Measurements from ENCODE around the gene CD8A. TPM values are rescaled to one million over a fixed set of nuclear protein-coding genes. Genes with fewer than 3 reads are reported as not detected.
A peak's percentile ranks its signal among the peaks of the same experiment; 100 is the strongest.

Gene CD8A
- total and polyA plus RNA-seq, 2 of the 8 experiments (the other 6 are each of a cell fraction or from before 2014, with no cell fraction given), result 0.14 to 0.39 TPM

DNA sequence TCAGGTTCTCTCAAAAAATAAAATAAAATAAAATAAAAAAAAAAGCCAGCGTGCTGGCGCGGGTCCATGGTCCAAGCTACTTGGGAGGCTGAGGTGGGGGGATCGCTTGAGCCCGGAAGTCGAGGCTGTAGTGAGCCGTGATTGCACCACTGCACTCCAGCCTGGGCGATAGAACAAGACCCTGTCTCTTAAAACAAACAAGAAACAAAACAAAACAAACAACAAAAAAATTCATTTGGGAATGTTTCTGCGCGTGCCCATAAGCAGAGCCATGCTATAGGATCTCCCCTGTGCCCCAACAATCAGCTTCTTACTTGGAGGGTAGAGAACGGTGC is 16.4 kb upstream of the CD8A start:
- H3K14ac ChIP-seq (ENCODE audit: insufficient read length), result no peak overlapping the region
- peak overlapping the region; percentile 19 to 68 (median 46); a peak in 6 of 8 replicates for H3K4me3 ChIP-seq (ENCODE audit: extremely low read depth in 1 of 4, insufficient read depth in 2 of 4, low read depth in 3 of 4, low read length in 4 of 4)
- CTCF ChIA-PET (ENCODE audit: partially characterized antibody), result interaction anchor here (1.0 to 1.8 kb wide), 9 partner anchors 10 to 42 kb away, joined by 3 to 7 read pairs (median 4); no protein-coding TSS in a partner anchor
- H4K20me1 ChIP-seq (replicated peaks in 1 of 2; ENCODE audit: control insufficient read depth in 1 of 2, insufficient read depth in 2 of 2, low read length in 2 of 2), result no peaks in the 10 kb centered on the region
- TF ChIP-seq, protein P1, sequence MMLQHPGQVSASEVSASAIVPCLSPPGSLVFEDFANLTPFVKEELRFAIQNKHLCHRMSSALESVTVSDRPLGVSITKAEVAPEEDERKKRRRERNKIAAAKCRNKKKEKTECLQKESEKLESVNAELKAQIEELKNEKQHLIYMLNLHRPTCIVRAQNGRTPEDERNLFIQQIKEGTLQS (IDR thresholded peaks at IDR 0.05; ENCODE audit: insufficient read depth, low read depth, low read length), result no peak
- TF ChIP-seq NRF1 (IDR thresholded peaks at IDR 0.05; ENCODE audit: low read depth, low read length) (no peak), POU5F1 (IDR thresholded peaks at IDR 0.05; ENCODE audit: low read depth, low read length) (no peak), EGR1 (IDR thresholded peaks at IDR 0.05; ENCODE audit: borderline replicate concordance, low read depth, low read length) (no peak), BACH1 (IDR thresholded peaks at IDR 0.05; ENCODE audit: low read length) (no peak), YY1 (IDR thresholded peaks at IDR 0.05; ENCODE audit: low read depth, low read length) (no peak), SP1 (IDR thresholded peaks at IDR 0.05; ENCODE audit: low read depth, low read length) (no peak), BRCA1 (IDR thresholded peaks at IDR 0.05; ENCODE audit: low read depth, low read length) (no peak), TEAD4 (IDR thresholded peaks at IDR 0.05; ENCODE audit: low read depth, low read length) (no peak), RFX5 (IDR thresholded peaks at IDR 0.05; ENCODE audit: borderline replicate concordance, low read depth, low read length) (no peak), SUZ12 (IDR thresholded peaks at IDR 0.05; ENCODE audit: low read length) (no peak), NANOG (IDR thresholded peaks at IDR 0.05; ENCODE audit: insufficient read depth, low read depth, low read length, poor library complexity, severe bottlenecking) (no peak), KDM5A (IDR thresholded peaks at IDR 0.05; ENCODE audit: low read length) (no peak)
- no peak overlapping the region for H4K8ac ChIP-seq (ENCODE audit: extremely low read depth, insufficient read depth, low read length)
- H3K4me2 ChIP-seq (ENCODE audit: insufficient read depth in 1 of 2, low read depth in 2 of 2, low read length in 2 of 2), result peak overlapping the region; percentile 78 to 96
- H3K36me3 ChIP-seq (ENCODE audit: control insufficient read depth in 2 of 4, insufficient read depth in 4 of 4, low read length in 3 of 4), result no peaks in the 10 kb centered on the region
- no peak overlapping the region for H2BK5ac ChIP-seq (ENCODE audit: low read depth, low read length)
- H3K9me3 ChIP-seq (ENCODE audit: insufficient read depth in 2 of 2, low read depth in 1 of 2, low read length in 1 of 2), result no peaks in the 10 kb centered on the region
- no peak overlapping the region for H2AK5ac ChIP-seq (ENCODE audit: low read depth, low read length)
- H3K27me3 ChIP-seq (replicated peaks in 1 of 4; ENCODE audit: control insufficient read depth in 3 of 4, extremely low read depth in 1 of 4, insufficient read depth in 3 of 4, low read length in 3 of 4), result peaks cover 0 to 20% (median 12%) of the 10 kb centered on the region in 4 experiments; a peak in 5 of 7 replicates
- no peak overlapping the region for H2BK20ac ChIP-seq (ENCODE audit: low read length)
- H4K5ac ChIP-seq (ENCODE audit: insufficient read length, low read depth, low read length), result no peak overlapping the region
- 0 out of 2 replicates have a peak overlapping the region, but pooled peaks have one; percentile 46 for H2BK12ac ChIP-seq (ENCODE audit: low read depth, low read length)
- H3K23ac ChIP-seq (ENCODE audit: insufficient read length), result no peak overlapping the region
- H2BK15ac ChIP-seq (ENCODE audit: low read length), result no peak overlapping the region
- H3K4me1 ChIP-seq (replicated peaks in 1 of 4; ENCODE audit: control insufficient read depth in 3 of 4, insufficient read depth in 4 of 4, low read length in 3 of 4), result peaks cover 0 to 3% (median 1%) of the 10 kb centered on the region in 4 experiments; a peak in 1 of 7 replicates
- no peak overlapping the region for H3K27ac ChIP-seq (ENCODE audit: low read depth, low read length)
- H3K79me2 ChIP-seq (ENCODE audit: control insufficient read depth in 1 of 2, insufficient read depth in 2 of 2, low read length in 2 of 2), result no peaks in the 10 kb centered on the region
- H4K91ac ChIP-seq (replicated peaks; ENCODE audit: insufficient read length, low read length), result no peak overlapping the region
- FAIRE-seq, result no peak
- H3K4ac ChIP-seq (replicated peaks; ENCODE audit: insufficient read length, low read depth, low read length), result no peak overlapping the region
- peaks cover 8% of the 10 kb centered on the region; the same call in 1 of the 2 replicates for H3K23me2 ChIP-seq (ENCODE audit: low read depth, low read length)
- H2AFZ ChIP-seq (ENCODE audit: low read length), result peak overlapping the region; percentile 82
- H2BK120ac ChIP-seq (replicated peaks; ENCODE audit: low read depth, low read length), result no peak overlapping the region
- H3K9ac ChIP-seq (replicated peaks in 1 of 4; ENCODE audit: extremely low read depth in 1 of 4, low read depth in 3 of 4, low read length in 3 of 4), result no peak overlapping the region
- no peak overlapping the region for H3K56ac ChIP-seq (replicated peaks; ENCODE audit: insufficient read length, low read depth, low read length)
- DNase-seq (ENCODE audit: low read depth in 1 of 2, low spot score in 2 of 2), result no peak
- no peaks in the 10 kb centered on the region for H3K79me1 ChIP-seq (ENCODE audit: low read depth, low read length)
- 60% methylated on average over 10 of the region's 11 CpGs; no CpG with 5 or more reads in 1 of the 2 experiments for WGBS, 2 experiments (ENCODE audit: extremely low coverage in 1 of 2, insufficient coverage in 1 of 2, insufficient read length in 1 of 2, insufficient replicate concordance in 2 of 2, low coverage in 1 of 2, low lambda C conversion rate in 2 of 2, missing lambda C conversion rate in 1 of 2)
- POLR2A ChIA-PET (ENCODE audit: partially characterized antibody), result interaction anchor here (1.0 to 1.6 kb wide), 3 partner anchors 17 to 366 kb away, joined by 3 to 5 read pairs (median 3); partner anchors contain the start of gene KDM3A
- H3K18ac ChIP-seq (ENCODE audit: extremely low read depth, low read length), result 0 out of 2 replicates have a peak overlapping the region, but pooled peaks have one; percentile 5
